GM12874 (cell line): ENCODE results near the gene SINHCAF.

ENCODE experiments used
- CTCF ChIP-seq: IDR thresholded peaks from 2 replicates; pipeline ENCODE4 v1.5.1; 2011; ENCODE audit warnings: low read depth, mild to moderate bottlenecking, control low read depth, low read length, moderate library complexity; ENCODE audit not compliant: insufficient read depth

The SINHCAF gene

DNA sequence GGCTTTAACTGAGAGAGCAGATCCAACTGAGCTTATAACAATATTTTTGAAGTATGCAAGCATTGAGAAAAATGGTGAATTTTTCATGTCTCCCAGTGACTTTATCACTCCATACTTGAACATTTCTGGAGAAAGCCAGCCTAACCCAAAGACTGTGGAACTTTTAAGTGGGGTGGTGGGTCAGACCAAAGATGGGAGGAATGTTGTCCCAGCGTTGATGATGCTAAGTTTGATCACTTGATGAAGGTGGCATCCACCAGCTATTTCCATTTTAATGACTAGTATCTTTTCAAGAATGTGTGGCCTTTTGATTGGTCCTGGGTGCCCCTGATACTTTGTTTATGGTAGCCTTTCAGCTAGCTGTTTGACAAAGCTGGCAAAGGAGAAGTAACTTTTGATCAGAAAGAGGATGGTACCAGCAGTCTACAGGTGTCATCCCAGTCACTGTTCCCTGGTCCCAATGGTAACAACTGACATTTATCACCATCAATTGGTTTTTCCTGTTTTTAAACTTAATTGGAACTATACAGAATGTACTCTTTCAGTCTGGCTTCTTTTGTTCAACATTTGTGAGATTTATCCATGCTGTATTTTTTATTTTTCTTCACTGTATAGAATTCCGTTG is 14.2 kb downstream of the SINHCAF start:
- TF ChIP-seq CTCF: no peak

- no peak for TF ChIP-seq CTCF
Observed at GRCh38 chr12:31310488-31310887, 15.5 kb downstream of the SINHCAF start.

- no peak for TF ChIP-seq CTCF
Observed at GRCh38 chr12:31309279-31309678, 16.7 kb downstream of the SINHCAF start.

DNA sequence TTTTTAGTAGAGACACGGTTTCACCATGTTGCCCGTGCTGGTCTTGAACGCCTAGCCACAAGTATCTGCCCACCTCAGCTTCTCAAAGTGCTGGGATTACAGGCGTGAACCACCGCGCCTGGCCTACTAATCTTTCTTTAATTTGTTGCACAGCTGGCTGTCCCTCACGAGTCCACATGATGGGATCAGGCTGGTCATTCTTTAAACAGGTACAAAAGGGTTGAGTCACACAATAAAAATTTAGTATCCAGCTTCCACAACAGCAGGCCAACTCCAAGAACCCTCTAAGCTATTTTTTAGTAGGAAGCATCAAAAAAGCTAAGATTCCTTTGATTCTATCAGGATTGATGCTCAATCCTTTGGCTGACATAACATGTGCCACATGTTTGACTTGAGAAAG is 17.8 kb downstream of the SINHCAF start:
- no peak for TF ChIP-seq CTCF

GRCh38 chr12:31306866-31307265 is 19.1 kb downstream of the SINHCAF start:
- no peak for TF ChIP-seq CTCF

- no peak for TF ChIP-seq CTCF
Observed at GRCh38 chr12:31303466-31303865, 22.5 kb downstream of the SINHCAF start.

DNA sequence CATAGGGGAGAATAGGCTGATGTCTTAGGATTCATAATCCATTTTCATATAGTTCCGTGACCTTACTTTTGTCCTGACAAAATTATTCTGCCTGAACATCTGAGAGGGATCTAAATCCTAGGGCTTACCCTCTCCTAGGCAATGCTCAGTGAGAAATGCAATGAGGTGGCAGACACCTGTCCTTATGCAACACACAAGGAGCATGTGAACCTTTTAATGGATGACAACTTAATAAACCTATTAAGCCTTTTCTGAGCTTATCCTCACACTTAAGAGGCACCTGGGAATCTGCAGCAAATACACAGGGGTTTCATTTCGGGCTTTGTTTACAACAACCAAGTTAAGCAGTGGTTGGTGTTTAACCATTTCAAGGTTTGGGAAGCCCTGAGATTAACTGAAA is 24.6 kb downstream of the SINHCAF start:
- no peak for TF ChIP-seq CTCF
